Memory B cell (primary cell): ENCODE measurements around the gene CSTF3.

Experiments used
- ATAC-seq: fragments of 150-1000 bp; cut with Tn5 transposase; 2 replicates; pipeline ENCODE4 v1.10.0; 2021; ENCODE audit warnings: low read depth, mild to moderate bottlenecking, moderate library complexity
- DNase-seq, 2 donors: peaks; one replicate each; pipeline ENCODE4 v3.0.0; 2022; ENCODE audit warnings: low spot score in 2 of 2
- H3K27ac Mint-ChIP-seq: one replicate; pipeline ENCODE4 v1.8.0; 2022; ENCODE audit warnings: mild to moderate bottlenecking, moderate library complexity, mixed read lengths
- H3K27me3 Mint-ChIP-seq: one replicate; pipeline ENCODE4 v1.8.0; 2022; ENCODE audit warnings: mixed read lengths
- H3K36me3 Mint-ChIP-seq: one replicate; pipeline ENCODE4 v1.8.0; 2022; ENCODE audit warnings: mild to moderate bottlenecking, mixed read lengths
- H3K4me1 Mint-ChIP-seq: one replicate; pipeline ENCODE4 v1.8.0; 2022; ENCODE audit warnings: mixed read lengths
- H3K4me3 Mint-ChIP-seq: one replicate; pipeline ENCODE4 v1.8.0; 2022; ENCODE audit warnings: mild to moderate bottlenecking, moderate library complexity, mixed read lengths
- H3K9me3 Mint-ChIP-seq: one replicate; pipeline ENCODE4 v1.8.0; 2022; ENCODE audit warnings: mixed read lengths

Gene CSTF3

GRCh38 chr11:33086017-33086416 is 75.3 kb downstream of the CSTF3 start:
- ATAC-seq = no peak
- Mint-ChIP-seq H3K4me3 (no peak overlapping the region), H3K36me3 (peaks cover 20% of the 10 kb centered on the region)

GRCh38 chr11:33083918-33084317 is 77.4 kb downstream of the CSTF3 start:
- ATAC-seq (no peak), DNase-seq (no peak)
- H3K36me3 Mint-ChIP-seq = peaks cover 16% of the 10 kb centered on the region
- H3K4me1 Mint-ChIP-seq = no peaks in the 10 kb centered on the region
- H3K9me3 Mint-ChIP-seq = no peaks in the 10 kb centered on the region
- H3K27ac Mint-ChIP-seq = no peak overlapping the region
- H3K27me3 Mint-ChIP-seq = no peaks in the 10 kb centered on the region
- H3K4me3 Mint-ChIP-seq = no peak overlapping the region

More at GRCh38 chr11:33086017-33086416, 75.3 kb downstream of the CSTF3 start:
- no peaks in the 10 kb centered on the region for H3K27me3 Mint-ChIP-seq
- H3K27ac Mint-ChIP-seq = no peak overlapping the region
- DNase-seq = no peak
- H3K4me1 Mint-ChIP-seq = no peaks in the 10 kb centered on the region
- H3K9me3 Mint-ChIP-seq = no peaks in the 10 kb centered on the region

- Mint-ChIP-seq H3K27me3 (no peaks in the 10 kb centered on the region), H3K9me3 (no peaks in the 10 kb centered on the region), H3K36me3 (peaks cover 37% of the 10 kb centered on the region), H3K4me1 (no peaks in the 10 kb centered on the region), H3K4me3 (no peak overlapping the region), H3K27ac (no peak overlapping the region)
- DNase-seq (no peak), ATAC-seq (no peak)
These were observed 88.8 kb downstream of the CSTF3 start for GRCh38 chr11:33072465-33072864.

- peaks cover 24% of the 10 kb centered on the region for H3K36me3 Mint-ChIP-seq
- H3K9me3 Mint-ChIP-seq = no peaks in the 10 kb centered on the region
- H3K27me3 Mint-ChIP-seq = no peaks in the 10 kb centered on the region
- DNase-seq (no peak), ATAC-seq (no peak)
- H3K4me1 Mint-ChIP-seq = peaks cover 10% of the 10 kb centered on the region
- no peak overlapping the region for H3K4me3 Mint-ChIP-seq
- H3K27ac Mint-ChIP-seq = no peak overlapping the region
These were observed 92.5 kb downstream of the CSTF3 start for GRCh38 chr11:33068611-33069340.

- Mint-ChIP-seq H3K36me3 (peaks cover 18% of the 10 kb centered on the region), H3K9me3 (no peaks in the 10 kb centered on the region), H3K27me3 (no peaks in the 10 kb centered on the region), H3K27ac (no peak overlapping the region), H3K4me3 (no peak overlapping the region), H3K4me1 (peaks cover 18% of the 10 kb centered on the region)
- ATAC-seq = no peak
- DNase-seq = no peak
These were observed 94.0 kb downstream of the CSTF3 start for GRCh38 chr11:33067294-33067693.

GRCh38 chr11:33065445-33066178 is 95.7 kb downstream of the CSTF3 start:
- no peaks in the 10 kb centered on the region for H3K9me3 Mint-ChIP-seq
- H3K4me1 Mint-ChIP-seq = peaks cover 18% of the 10 kb centered on the region
- H3K36me3 Mint-ChIP-seq = peaks cover 12% of the 10 kb centered on the region
- DNase-seq (peak; percentile 59 to 61), ATAC-seq (peak; percentile 91)
- no peaks in the 10 kb centered on the region for H3K27me3 Mint-ChIP-seq
- H3K27ac Mint-ChIP-seq = no peak overlapping the region
- no peak overlapping the region for H3K4me3 Mint-ChIP-seq

- DNase-seq (no peak), ATAC-seq (no peak)
- Mint-ChIP-seq H3K4me1 (peaks cover 18% of the 10 kb centered on the region), H3K4me3 (no peak overlapping the region), H3K27ac (no peak overlapping the region), H3K36me3 (peaks cover 17% of the 10 kb centered on the region), H3K9me3 (no peaks in the 10 kb centered on the region), H3K27me3 (no peaks in the 10 kb centered on the region)
These were observed 96.4 kb downstream of the CSTF3 start for GRCh38 chr11:33064866-33065265.

GRCh38 chr11:33064033-33064825 is 97.1 kb downstream of the CSTF3 start:
- H3K4me1 Mint-ChIP-seq = peaks cover 18% of the 10 kb centered on the region
- peak overlapping the region; percentile 57 for H3K4me3 Mint-ChIP-seq
- H3K27ac Mint-ChIP-seq = peak overlapping the region; percentile 70
- DNase-seq (no peak), ATAC-seq (peak; percentile 54)
- no peaks in the 10 kb centered on the region for H3K9me3 Mint-ChIP-seq
- H3K36me3 Mint-ChIP-seq = peaks cover 20% of the 10 kb centered on the region
- H3K27me3 Mint-ChIP-seq = no peaks in the 10 kb centered on the region

- no peak for DNase-seq
- ATAC-seq = peak; percentile 19
- Mint-ChIP-seq H3K9me3 (no peaks in the 10 kb centered on the region), H3K27ac (peak overlapping the region; percentile 70), H3K4me3 (no peak overlapping the region), H3K36me3 (peaks cover 22% of the 10 kb centered on the region), H3K27me3 (no peaks in the 10 kb centered on the region), H3K4me1 (peaks cover 18% of the 10 kb centered on the region)
These were observed 97.9 kb downstream of the CSTF3 start for GRCh38 chr11:33063326-33063881.

GRCh38 chr11:33062137-33062536 is 99.1 kb downstream of the CSTF3 start:
- peaks cover 18% of the 10 kb centered on the region for H3K4me1 Mint-ChIP-seq
- ATAC-seq (no peak), DNase-seq (no peak)
- H3K36me3 Mint-ChIP-seq = peaks cover 24% of the 10 kb centered on the region
- H3K27me3 Mint-ChIP-seq = no peaks in the 10 kb centered on the region
- H3K9me3 Mint-ChIP-seq = no peaks in the 10 kb centered on the region
- H3K4me3 Mint-ChIP-seq = no peak overlapping the region
- H3K27ac Mint-ChIP-seq = no peak overlapping the region

GRCh38 chr11:33060271-33060670 is 101.0 kb downstream of the CSTF3 start:
- Mint-ChIP-seq H3K4me1 (peaks cover 14% of the 10 kb centered on the region), H3K27ac (peak overlapping the region; percentile 35), H3K9me3 (no peaks in the 10 kb centered on the region), H3K27me3 (no peaks in the 10 kb centered on the region), H3K4me3 (no peak overlapping the region), H3K36me3 (peaks cover 29% of the 10 kb centered on the region)
- DNase-seq = no peak
- no peak for ATAC-seq

- Mint-ChIP-seq H3K4me3 (no peak overlapping the region), H3K4me1 (peaks cover 11% of the 10 kb centered on the region), H3K27me3 (no peaks in the 10 kb centered on the region), H3K27ac (no peak overlapping the region), H3K36me3 (peaks cover 33% of the 10 kb centered on the region), H3K9me3 (no peaks in the 10 kb centered on the region)
- ATAC-seq = no peak
- no peak for DNase-seq
These were observed 101.8 kb downstream of the CSTF3 start for GRCh38 chr11:33059331-33060007.

- no peak overlapping the region for H3K4me3 Mint-ChIP-seq
- ATAC-seq (no peak), DNase-seq (no peak)
- H3K27ac Mint-ChIP-seq = no peak overlapping the region
- H3K36me3 Mint-ChIP-seq = peaks cover 27% of the 10 kb centered on the region
- no peaks in the 10 kb centered on the region for H3K9me3 Mint-ChIP-seq
- H3K4me1 Mint-ChIP-seq = no peaks in the 10 kb centered on the region
- no peaks in the 10 kb centered on the region for H3K27me3 Mint-ChIP-seq
These were observed 104.0 kb downstream of the CSTF3 start for GRCh38 chr11:33057284-33057683.
